Immature natural killer cell (primary cell): ENCODE data around the gene SAXO2. TPM values are rescaled to one million over a fixed set of nuclear protein-coding genes. Genes with fewer than 3 reads are reported as not detected.
"Not testable (repeated sequence)": the region's sequence is repeated elsewhere in the genome, so short reads cannot be mapped to it uniquely, and the experiment has no call there.

ENCODE experiments used
- DNase-seq, 3 donors: peaks; one replicate each; pipeline ENCODE4 v3.0.0; 2022; ENCODE audit warnings: mixed read lengths in 1 of 3
- H3K27ac Mint-ChIP-seq, 6 donors: one replicate each; pipeline ENCODE4 v1.8.0; 2020; ENCODE audit warnings: mixed read lengths in 6 of 6, mild to moderate bottlenecking in 5 of 6, inconsistent platforms in 4 of 6, moderate library complexity in 3 of 6
- H3K27me3 Mint-ChIP-seq, 3 donors: one replicate each; pipeline ENCODE4 v1.8.0; 2020 to 2021; ENCODE audit warnings: low read depth in 3 of 3, mild to moderate bottlenecking in 3 of 3, mixed read lengths in 3 of 3, moderate library complexity in 3 of 3, inconsistent platforms in 1 of 3
- H3K36me3 Mint-ChIP-seq, 3 donors: one replicate each; pipeline ENCODE4 v1.8.0; 2020; ENCODE audit warnings: mixed read lengths in 3 of 3, inconsistent platforms in 2 of 3, mild to moderate bottlenecking in 2 of 3
- H3K4me1 Mint-ChIP-seq, 2 donors: one replicate each; pipeline ENCODE4 v1.8.0; 2020; ENCODE audit warnings: inconsistent platforms in 2 of 2, mild to moderate bottlenecking in 2 of 2, mixed read lengths in 2 of 2, moderate library complexity in 1 of 2
- H3K4me3 Mint-ChIP-seq, 5 donors: one replicate each; pipeline ENCODE4 v1.8.0; 2020; ENCODE audit warnings: mild to moderate bottlenecking in 5 of 5, mixed read lengths in 5 of 5, inconsistent platforms in 3 of 5, moderate library complexity in 3 of 5
- H3K9me3 Mint-ChIP-seq, 6 donors: one replicate each; pipeline ENCODE4 v1.8.0; 2020; ENCODE audit warnings: mild to moderate bottlenecking in 6 of 6, mixed read lengths in 6 of 6, inconsistent platforms in 4 of 6, moderate library complexity in 3 of 6
- polyA plus RNA-seq, 3 donors: library from polyadenylated mRNA; unstranded; fragments of 300-500 nt; fragmentation: Illumina TruSeq; gene quantifications; one replicate each; pipeline ENCODE4 v1.2.3, GENCODE V29; 2021

Gene SAXO2
- polyA plus RNA-seq, 3 donors from 2014 or later, result 0.11 to 2.3 TPM; not detected in 1

- Mint-ChIP-seq H3K36me3 (no peaks in the 10 kb centered on the region), H3K27me3 (peaks cover 0 to 6% (median 0%) of the 10 kb centered on the region in 3 donors), H3K9me3 (no peaks in the 10 kb centered on the region), H3K4me3 (peak overlapping the region in 4 of 5 donors; percentile 28 to 69 (median 53)), H3K27ac (peak overlapping the region in 5 of 6 donors; percentile 16 to 84 (median 79)), H3K4me1 (peaks cover 15% of the 10 kb centered on the region in 2 donors)
- DNase-seq, result no peak
These were observed 35.4 kb downstream of the SAXO2 start for GRCh38 chr15:82298032-82298431.

GRCh38 chr15:82298520-82298919 is 35.9 kb downstream of the SAXO2 start:
- Mint-ChIP-seq H3K4me3 (peak overlapping the region in 4 of 5 donors; percentile 28 to 69 (median 50)), H3K27ac (peak overlapping the region in 3 of 6 donors; percentile 16 to 65 (median 64)), H3K9me3 (no peaks in the 10 kb centered on the region), H3K4me1 (peaks cover 15% of the 10 kb centered on the region in 2 donors), H3K36me3 (no peaks in the 10 kb centered on the region), H3K27me3 (peaks cover 0 to 6% (median 0%) of the 10 kb centered on the region in 3 donors)
- peak; percentile 65 to 84 (median 78) for DNase-seq

GRCh38 chr15:82299511-82299914 is 36.9 kb downstream of the SAXO2 start:
- H3K27ac Mint-ChIP-seq, H3K36me3 Mint-ChIP-seq, H3K4me3 Mint-ChIP-seq, H3K27me3 Mint-ChIP-seq, H3K9me3 Mint-ChIP-seq, DNase-seq: not testable (repeated sequence)
- H3K4me1 Mint-ChIP-seq, result peaks cover 15% of the 10 kb centered on the region in 2 donors

- not testable (repeated sequence) for H3K4me3 Mint-ChIP-seq, H3K27me3 Mint-ChIP-seq, H3K27ac Mint-ChIP-seq, DNase-seq, H3K36me3 Mint-ChIP-seq, H3K9me3 Mint-ChIP-seq
- peaks cover 15% of the 10 kb centered on the region in 2 donors for H3K4me1 Mint-ChIP-seq
These were observed 37.7 kb downstream of the SAXO2 start for GRCh38 chr15:82300326-82300725.

GRCh38 chr15:82300883-82301282 is 38.3 kb downstream of the SAXO2 start:
- Mint-ChIP-seq H3K4me3 (no peak overlapping the region), H3K27ac (peak overlapping the region in 1 of 6 donors; percentile 59), H3K27me3 (peaks cover 0 to 6% (median 0%) of the 10 kb centered on the region in 3 donors), H3K9me3 (no peaks in the 10 kb centered on the region), H3K4me1 (peaks cover 15% of the 10 kb centered on the region in 2 donors), H3K36me3 (no peaks in the 10 kb centered on the region)
- DNase-seq, result no peak

GRCh38 chr15:82301296-82302016 is 38.8 kb downstream of the SAXO2 start:
- Mint-ChIP-seq H3K9me3 (no peaks in the 10 kb centered on the region), H3K36me3 (no peaks in the 10 kb centered on the region), H3K27ac (peak overlapping the region in 1 of 6 donors; percentile 59), H3K27me3 (peaks cover 0 to 6% (median 0%) of the 10 kb centered on the region in 3 donors), H3K4me3 (no peak overlapping the region), H3K4me1 (peaks cover 15% of the 10 kb centered on the region in 2 donors)
- DNase-seq, result no peak

GRCh38 chr15:82303956-82304777 is 41.5 kb downstream of the SAXO2 start:
- Mint-ChIP-seq H3K4me3 (no peak overlapping the region), H3K4me1 (no peaks in the 10 kb centered on the region), H3K36me3 (no peaks in the 10 kb centered on the region), H3K27me3 (peaks cover 0 to 2% (median 0%) of the 10 kb centered on the region in 3 donors), H3K9me3 (no peaks in the 10 kb centered on the region), H3K27ac (no peak overlapping the region)
- no peak for DNase-seq

GRCh38 chr15:82304778-82305090 is 42.1 kb downstream of the SAXO2 start:
- no peak overlapping the region for H3K27ac Mint-ChIP-seq
- no peaks in the 10 kb centered on the region for H3K9me3 Mint-ChIP-seq

GRCh38 chr15:82305621-82306048 is 43.0 kb downstream of the SAXO2 start:
- Mint-ChIP-seq H3K9me3 (peaks cover 0 to 4% (median 0%) of the 10 kb centered on the region in 6 donors), H3K27ac (no peak overlapping the region), H3K4me1 (no peaks in the 10 kb centered on the region), H3K36me3 (no peaks in the 10 kb centered on the region), H3K27me3 (peaks cover 0 to 5% (median 2%) of the 10 kb centered on the region in 3 donors), H3K4me3 (no peak overlapping the region)
- no peak for DNase-seq

More at GRCh38 chr15:82304778-82305090, 42.1 kb downstream of the SAXO2 start:
- Mint-ChIP-seq H3K27me3 (peaks cover 0 to 4% (median 0%) of the 10 kb centered on the region in 3 donors), H3K4me3 (no peak overlapping the region), H3K4me1 (no peaks in the 10 kb centered on the region), H3K36me3 (no peaks in the 10 kb centered on the region)
- DNase-seq, result no peak

GRCh38 chr15:82306791-82307713 is 44.4 kb downstream of the SAXO2 start:
- Mint-ChIP-seq H3K27me3 (peaks cover 2 to 5% (median 2%) of the 10 kb centered on the region in 3 donors), H3K36me3 (no peaks in the 10 kb centered on the region), H3K27ac (no peak overlapping the region)

GRCh38 chr15:82307714-82308081 is 45.1 kb downstream of the SAXO2 start:
- H3K36me3 Mint-ChIP-seq, result no peaks in the 10 kb centered on the region
- peaks cover 2 to 5% (median 2%) of the 10 kb centered on the region in 3 donors for H3K27me3 Mint-ChIP-seq
- no peak for DNase-seq
- peaks cover 0 to 8% (median 0%) of the 10 kb centered on the region in 6 donors for H3K9me3 Mint-ChIP-seq
- H3K4me3 Mint-ChIP-seq, result no peak overlapping the region
- H3K27ac Mint-ChIP-seq, result no peak overlapping the region
- H3K4me1 Mint-ChIP-seq, result no peaks in the 10 kb centered on the region

More at GRCh38 chr15:82306791-82307713, 44.4 kb downstream of the SAXO2 start:
- DNase-seq, result no peak
- Mint-ChIP-seq H3K4me3 (no peak overlapping the region), H3K4me1 (no peaks in the 10 kb centered on the region), H3K9me3 (peaks cover 0 to 8% (median 0%) of the 10 kb centered on the region in 6 donors)

- H3K9me3 Mint-ChIP-seq, result peaks cover 0 to 8% (median 0%) of the 10 kb centered on the region in 6 donors
These were observed 47.2 kb downstream of the SAXO2 start for GRCh38 chr15:82309802-82310201.

GRCh38 chr15:82311321-82311720 is 48.7 kb downstream of the SAXO2 start:
- H3K27ac Mint-ChIP-seq, result not testable (repeated sequence)

More at GRCh38 chr15:82309802-82310201, 47.2 kb downstream of the SAXO2 start:
- H3K27ac Mint-ChIP-seq, result no peak overlapping the region
- DNase-seq, result no peak
- no peak overlapping the region for H3K4me3 Mint-ChIP-seq
- H3K27me3 Mint-ChIP-seq, result peaks cover 2 to 8% (median 2%) of the 10 kb centered on the region in 3 donors
- H3K36me3 Mint-ChIP-seq, result no peaks in the 10 kb centered on the region
- H3K4me1 Mint-ChIP-seq, result no peaks in the 10 kb centered on the region

More at GRCh38 chr15:82311321-82311720, 48.7 kb downstream of the SAXO2 start:
- not testable (repeated sequence) for H3K27me3 Mint-ChIP-seq, H3K4me1 Mint-ChIP-seq, DNase-seq, H3K4me3 Mint-ChIP-seq, H3K36me3 Mint-ChIP-seq, H3K9me3 Mint-ChIP-seq
